ENCODE results near the gene HOMER3. TPM values are rescaled to one million over a fixed set of nuclear protein-coding genes. Genes with fewer than 3 reads are reported as not detected.
"Not testable (repeated sequence)": the region's sequence is repeated elsewhere in the genome, so short reads cannot be mapped to it uniquely, and the experiment has no call there.

Gene HOMER3
- total RNA-seq, 1 experiment from 2014 or later = 104 TPM

DNA sequence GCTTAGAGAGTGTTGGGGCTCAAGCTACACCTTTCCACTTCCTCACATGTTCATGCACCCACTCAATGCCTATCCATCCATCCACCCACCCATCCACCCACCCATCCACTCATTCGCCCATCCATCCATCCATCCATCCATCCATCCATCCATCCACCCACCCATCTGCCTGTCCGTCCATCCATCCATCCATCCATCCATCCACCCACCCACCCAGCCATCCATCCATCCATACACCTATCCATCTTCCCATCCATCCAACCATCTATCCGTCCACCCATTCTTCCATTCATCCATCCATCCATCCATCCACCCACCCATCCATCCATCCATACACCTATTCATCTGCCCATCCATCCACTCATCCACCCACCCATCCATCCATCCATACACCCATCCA lies 13.1 kb upstream of the HOMER3 start:
- DNase-seq (ENCODE audit: low spot score) = no peak

DNA sequence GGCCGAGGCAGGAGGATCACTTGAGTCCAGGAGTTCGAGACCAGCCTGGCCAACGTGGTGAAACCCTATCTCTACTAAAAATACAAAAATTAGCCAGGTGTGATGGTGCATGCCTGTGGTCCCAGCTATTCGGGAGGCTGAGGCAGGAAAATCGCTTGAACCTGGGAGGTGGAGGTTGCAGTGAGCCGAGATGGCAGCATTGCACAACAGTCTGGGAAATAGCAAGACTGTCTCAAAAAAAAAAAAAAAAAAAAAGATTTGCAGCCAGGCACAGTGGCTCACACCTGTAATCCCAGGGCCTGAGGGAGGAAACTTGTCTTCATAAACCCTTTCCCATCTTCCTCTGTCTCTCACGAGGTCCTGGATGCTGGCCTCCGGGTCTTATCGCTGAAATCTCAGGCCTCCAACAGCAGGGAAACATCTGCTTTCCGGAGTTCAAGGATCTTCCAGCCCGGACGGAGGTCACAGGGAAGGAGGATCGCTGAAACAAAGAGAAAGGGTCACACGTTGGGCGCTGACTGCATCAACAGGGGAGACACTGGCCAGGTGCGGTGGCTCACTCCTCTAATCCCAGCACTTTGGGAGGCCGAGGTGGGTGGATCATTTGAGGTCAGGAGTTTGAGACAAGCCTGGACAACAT lies 11.5 kb upstream of the HOMER3 start:
- DNase-seq (ENCODE audit: low spot score) = not testable (repeated sequence)

DNA sequence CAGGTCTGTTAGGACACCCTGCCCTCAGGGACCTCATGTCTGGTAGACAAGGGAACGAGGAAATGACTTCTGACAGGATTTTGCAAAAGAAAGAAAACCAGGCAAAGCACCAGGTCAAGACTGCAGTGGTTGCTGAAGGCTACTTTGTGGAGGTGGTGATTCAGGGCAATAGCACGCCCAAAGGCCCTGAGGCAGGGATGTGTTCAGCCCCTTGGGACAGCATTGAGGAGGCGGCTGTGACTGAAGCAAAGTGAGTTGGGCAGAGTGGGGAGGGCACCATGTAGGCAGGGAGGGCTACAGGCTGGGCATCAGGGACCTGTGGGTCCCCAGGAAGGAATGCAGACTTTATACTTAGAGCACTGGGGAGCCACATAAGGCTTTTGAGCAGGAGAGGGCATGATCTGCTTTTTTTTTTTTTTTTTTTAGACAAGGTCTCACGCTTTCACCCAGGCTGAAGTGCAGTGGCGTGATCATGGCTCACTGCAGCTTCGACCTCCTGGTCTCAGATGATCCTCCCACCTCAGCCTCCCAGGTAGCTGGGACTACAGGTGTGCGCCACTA lies 10.8 kb upstream of the HOMER3 start:
- DNase-seq (ENCODE audit: low spot score) = no peak

DNA sequence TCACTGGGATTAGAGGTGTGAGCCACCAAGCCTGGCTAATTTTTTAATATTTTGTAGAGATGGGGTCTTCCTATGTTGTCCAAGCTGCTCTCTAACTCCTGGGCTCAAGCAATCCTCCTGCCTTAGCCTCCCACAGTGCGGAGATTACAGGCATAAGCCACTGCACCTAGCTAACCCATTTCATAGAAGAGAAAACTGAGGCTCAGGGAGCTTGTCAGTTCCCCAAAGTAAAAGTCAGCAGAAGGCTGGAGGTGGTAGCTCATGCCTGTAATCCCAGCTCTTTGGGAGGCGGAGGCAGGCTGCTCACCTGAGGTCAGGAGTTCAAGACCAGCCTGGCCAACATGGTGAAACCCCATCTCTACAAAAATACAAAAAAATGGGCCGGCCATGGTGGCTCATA lies 8.8 kb upstream of the HOMER3 start:
- no peak for DNase-seq (ENCODE audit: low spot score)

DNA sequence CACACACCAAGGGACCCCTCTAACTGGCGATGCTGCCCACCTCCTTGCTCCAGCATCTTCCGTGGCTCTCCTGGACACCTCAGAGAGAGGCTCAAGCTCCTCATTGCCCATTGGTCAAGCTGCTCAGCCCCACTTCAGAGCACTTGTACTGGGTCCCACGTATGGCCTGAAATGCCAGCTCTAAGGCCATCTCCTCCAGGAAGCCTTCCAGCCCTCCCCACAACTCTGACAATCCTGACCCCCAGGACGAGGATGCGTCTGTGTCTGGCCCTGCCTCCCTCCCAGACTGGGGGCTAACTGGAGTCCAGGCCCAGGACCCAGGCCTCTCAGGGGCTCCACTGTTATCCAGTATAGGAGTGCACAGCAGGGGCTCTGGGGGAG lies 7.9 kb upstream of the HOMER3 start:
- no peak for DNase-seq (ENCODE audit: low spot score)

DNA sequence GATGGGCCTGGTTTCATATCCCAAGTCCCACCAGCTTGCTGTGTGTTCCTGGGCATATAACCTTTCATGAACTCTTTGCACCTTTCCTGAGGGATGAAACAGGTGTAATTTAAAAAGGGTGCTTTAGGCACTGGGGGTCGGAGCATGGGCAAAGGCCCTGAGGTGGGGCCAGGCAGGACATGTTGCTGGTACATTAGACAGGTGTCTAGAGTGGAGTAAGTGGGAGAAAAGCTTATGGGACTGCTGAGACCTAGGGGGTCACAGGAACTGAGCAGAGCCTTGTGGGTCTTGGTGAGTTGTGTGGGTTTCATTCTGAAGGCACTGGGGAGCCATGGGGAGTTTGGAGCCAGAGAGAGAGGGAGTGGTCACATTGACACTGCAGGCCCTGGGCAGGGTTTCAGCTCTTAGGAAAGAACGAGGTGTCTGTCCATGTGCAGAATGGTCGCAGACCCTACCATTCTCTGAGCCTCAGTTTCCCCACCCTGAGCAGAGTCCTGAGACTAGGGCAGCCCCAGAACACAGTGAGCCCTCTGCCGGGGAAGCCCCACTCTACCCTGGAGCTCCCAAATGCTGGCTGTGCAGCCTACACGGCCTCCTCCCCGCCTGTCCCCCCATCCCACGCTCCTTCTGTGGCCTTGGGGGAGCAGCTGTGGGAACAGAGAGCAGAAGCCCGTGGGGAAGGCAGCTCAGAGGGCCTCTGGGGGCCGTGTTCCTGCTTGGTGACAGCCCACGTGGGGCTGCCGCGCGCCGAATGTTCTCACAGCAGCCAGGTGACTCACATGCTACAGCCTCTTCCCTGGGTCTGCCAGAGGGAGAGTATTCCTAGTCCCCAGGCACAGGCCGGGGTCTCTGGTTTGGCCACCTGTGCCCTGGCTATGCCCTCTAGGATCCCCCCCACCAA lies 7.3 kb upstream of the HOMER3 start:
- DNase-seq (ENCODE audit: low spot score) = no peak

DNA sequence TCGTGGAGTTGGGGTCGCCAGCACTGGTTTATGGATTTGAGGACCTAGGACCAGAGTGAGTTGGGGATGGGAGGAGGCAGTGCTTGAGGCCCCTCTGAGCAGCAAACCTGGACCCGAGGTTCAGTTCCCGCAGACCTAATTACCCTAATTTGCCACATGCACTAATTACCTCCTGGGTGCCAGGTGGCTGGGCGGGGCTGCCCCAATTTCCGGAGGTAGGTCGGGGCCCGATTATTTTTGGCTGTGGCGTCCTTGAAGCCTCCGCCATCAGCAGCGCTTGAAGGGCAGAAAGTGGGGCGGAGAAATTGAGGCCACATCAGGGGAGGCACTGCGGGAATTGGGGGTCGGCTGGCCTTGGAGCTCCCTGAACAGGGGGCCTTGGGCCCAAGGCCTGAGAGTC lies 5.9 kb upstream of the HOMER3 start:
- DNase-seq (ENCODE audit: low spot score) = no peak

DNA sequence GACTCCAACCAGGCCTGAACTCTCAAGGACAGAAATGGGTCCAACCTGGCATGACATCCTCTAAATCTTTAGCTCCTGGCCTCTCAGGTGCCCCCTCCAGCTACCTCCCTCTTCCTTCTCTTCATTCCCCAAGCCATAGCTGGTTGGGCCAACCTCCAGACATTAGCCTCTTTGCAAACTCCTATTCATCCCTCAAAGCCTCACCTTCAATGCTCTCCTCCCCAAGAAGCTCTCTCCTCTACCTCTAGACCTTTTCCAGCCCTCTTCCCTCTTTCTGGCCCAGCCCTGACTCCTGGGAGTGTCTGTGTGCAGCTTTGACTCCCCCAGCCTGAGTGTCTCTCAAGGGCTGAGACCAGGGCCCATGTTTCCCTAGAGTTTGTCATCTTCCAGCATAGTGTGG lies 5.3 kb upstream of the HOMER3 start:
- no peak for DNase-seq (ENCODE audit: low spot score)

DNA sequence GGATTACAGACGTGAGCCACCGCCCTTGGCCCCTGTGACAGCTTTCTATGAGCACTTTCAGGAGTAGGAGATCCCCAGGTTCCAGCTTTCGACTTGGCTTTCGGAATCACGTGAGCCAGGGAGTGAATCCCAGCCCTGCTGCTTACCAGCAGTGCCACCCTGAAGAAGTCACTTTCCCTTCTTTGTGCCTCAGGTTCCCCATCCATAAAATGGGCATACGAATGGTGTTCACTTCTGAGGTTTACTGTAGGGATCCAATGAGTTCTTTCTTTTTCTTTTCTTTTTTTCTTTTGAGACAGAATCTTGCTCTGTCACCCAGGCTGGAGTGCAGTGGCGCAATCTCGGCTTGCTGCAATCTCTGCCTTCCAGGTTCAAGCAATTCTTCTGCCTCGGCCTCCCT lies 4.3 kb upstream of the HOMER3 start:
- no peak for DNase-seq (ENCODE audit: low spot score)

DNA sequence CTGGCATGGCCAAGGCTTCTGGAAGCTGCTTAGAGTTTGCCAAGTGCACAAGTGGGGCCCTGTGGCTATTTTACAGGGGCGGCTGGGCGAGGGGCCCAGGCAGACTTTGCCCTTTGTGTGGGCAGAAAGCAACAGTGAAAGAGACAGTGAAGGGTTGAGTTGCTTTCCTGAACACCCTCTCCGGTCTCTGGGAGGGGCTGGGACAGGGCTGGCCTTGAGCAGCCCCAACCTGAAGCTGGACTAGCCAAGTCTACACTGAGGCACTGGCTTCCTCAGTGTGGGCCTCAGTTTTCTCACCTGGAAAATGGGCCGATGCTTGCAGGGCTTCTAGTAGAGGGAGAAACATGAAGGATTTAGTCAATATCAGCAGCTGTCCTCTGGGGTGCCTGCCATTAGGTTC lies 2.4 kb upstream of the HOMER3 start:
- no peak for DNase-seq (ENCODE audit: low spot score)

DNA sequence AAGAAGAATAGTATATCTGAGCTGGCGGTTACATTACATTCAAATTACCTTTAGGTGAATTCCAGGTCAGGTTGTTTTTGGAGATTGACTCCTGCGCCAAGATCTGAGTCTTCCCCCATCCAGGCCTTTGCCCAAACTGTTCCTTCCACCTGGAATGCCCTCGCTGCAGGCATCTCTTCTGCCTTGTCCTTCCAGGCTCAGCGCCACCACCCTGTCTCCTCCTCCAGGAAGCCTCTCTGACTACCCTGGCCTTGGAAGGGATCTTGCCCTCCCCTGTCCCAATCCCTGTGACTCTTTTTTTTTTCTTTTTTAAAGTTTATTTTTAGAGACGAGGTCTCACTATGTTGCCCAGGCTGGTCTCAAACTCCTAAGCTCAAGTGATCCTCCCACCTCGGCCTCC lies 1.7 kb upstream of the HOMER3 start:
- no peak for DNase-seq (ENCODE audit: low spot score)

DNA sequence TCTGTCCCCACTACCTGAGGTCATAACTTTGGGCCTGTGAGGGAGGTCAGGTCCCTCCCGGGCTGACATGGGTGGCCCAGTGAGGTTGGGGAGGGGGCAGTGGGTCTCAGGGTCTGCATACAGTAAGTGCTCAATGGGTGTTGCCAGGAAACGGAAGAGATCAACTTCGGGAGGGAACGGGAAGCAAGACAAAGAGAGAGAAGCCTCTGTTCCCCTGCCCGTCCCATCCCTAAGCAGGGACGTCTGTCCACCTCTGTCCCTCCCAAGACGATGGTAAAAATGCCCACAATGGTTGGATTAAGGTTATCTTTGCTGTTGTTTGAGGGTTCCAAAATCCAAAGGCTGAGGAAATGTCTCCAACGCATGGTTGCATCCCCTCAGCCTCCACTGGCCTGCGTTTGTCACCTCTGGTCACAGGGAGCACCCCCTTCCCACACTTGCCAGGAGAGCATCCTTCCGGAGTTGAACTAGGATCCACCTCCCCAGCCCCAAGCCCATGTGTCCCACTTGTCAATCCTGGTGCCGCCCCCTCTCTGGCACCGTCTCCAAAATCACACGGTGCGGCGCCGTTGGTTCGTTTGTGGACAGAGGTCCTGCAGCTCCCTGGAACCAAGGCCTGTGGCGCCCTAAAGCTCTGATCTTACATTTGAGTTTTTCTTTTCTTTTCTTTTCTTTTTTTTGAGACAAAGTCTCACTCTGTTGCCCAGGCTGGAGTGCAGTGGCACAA lies 774 bp upstream of the HOMER3 start:
- no peak for DNase-seq (ENCODE audit: low spot score)

DNA sequence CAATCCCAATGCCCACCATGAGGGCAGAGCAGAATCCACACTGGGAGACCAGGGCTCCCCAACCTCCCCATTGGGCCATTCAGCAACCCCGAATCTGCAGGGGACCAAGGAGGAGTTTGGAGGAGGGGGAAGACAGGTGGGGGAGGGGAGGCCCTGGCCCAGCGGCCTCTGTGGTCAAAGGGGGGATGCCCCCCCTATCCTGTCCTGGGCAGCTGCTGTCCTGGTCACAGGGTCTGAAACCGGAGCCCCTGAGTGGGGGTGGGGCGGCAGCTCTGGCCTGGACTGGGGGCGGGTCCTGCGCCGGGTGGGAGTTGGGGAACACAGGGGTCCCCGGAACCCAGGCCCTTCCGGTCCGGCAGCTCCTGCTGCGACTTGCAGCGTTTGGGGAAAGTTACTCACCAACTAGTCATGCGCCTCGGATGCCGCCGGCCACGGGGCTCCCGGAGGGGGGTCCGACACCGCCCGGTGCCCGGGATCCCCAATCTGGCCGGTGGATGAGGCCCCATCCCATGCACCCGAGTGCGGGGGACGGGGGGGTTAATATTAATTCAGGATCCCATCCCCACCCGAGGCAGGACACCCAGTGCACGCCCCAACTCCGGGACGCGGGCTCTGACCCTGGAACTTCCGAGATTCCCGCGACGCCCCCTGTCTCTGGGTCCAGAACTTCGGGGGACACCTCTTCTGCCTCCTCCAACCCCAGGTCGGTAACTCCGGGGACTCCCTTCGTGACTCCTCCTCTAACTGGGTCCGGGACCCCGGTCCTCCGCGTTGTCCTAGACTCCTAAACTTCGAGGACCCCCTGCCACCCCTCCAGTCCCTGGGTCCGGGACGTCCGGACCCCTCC lies 872 bp downstream of the HOMER3 start:
- DNase-seq (ENCODE audit: low spot score) = peak; percentile 59

DNA sequence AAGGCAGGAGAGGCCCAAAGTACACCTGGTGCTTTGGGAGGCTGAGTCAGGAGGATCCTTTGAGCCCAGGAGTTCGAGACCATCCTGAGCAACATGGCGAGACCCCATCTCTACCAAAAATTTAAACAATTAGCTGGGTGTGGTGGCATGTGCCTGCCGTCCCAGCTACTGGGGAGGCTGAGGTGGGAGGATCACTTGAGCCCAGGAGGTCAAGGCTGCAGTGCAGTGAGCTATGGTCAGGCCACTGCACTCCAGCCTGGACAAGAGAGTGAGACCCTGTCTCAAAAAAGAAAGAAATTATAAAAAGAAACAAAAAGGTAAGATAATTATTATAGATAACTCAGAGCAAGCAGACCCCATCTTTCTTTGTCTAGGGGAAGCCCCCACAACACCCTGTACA lies 1.9 kb downstream of the HOMER3 start:
- DNase-seq (ENCODE audit: low spot score) = no peak

DNA sequence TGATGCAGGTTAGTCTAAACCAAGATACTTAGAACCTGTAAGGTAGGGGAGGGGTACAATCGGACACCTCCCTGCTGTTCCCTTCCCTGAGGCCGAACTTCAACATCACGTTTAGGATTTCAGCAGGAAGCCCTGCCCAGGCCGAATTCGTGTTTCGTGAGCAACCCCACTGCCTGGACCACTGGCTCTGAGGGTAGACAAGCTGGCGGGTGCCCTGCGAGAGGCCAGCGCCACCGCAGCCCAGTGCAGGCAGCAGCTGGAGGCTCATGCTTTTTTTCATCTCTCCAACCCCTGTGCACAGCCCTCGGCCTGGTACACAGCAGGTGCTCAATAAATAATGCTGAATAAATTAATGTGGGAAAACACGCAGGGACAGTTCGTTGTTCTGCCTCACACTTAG lies 7.7 kb downstream of the HOMER3 start:
- no peak for DNase-seq (ENCODE audit: low spot score)

DNA sequence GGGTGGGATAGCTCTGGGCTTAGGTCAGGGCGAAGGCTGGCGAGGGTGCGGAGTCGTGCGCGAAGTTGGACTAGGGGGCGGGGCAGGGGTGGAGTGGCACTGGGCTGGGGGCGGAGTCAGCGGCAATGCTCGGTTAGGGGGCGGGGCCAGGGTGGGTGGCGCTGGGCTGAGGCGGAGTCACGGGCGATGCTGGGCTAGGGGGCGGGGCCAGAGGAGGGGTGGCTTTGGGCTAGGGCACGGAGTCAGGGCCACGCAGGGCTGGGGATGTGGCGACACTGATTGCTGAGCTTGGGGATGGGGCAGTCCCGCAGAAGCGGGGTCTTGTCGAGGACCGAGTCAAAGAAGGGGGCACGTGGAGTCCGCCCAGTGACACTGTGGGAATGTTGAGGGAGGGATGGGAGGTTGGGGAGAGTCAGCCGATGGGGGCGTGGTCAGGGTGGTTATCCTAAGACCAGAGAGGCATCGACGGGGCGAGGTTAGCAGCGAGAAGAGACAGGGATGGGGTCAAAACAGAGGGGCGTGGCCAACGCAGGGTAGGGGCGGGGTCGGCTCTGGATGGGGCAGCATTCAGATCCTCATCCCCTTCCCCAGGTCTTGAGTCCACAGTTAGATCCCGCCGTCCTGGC lies 8.7 kb downstream of the HOMER3 start:
- peak; percentile 41 for DNase-seq (ENCODE audit: low spot score)

DNA sequence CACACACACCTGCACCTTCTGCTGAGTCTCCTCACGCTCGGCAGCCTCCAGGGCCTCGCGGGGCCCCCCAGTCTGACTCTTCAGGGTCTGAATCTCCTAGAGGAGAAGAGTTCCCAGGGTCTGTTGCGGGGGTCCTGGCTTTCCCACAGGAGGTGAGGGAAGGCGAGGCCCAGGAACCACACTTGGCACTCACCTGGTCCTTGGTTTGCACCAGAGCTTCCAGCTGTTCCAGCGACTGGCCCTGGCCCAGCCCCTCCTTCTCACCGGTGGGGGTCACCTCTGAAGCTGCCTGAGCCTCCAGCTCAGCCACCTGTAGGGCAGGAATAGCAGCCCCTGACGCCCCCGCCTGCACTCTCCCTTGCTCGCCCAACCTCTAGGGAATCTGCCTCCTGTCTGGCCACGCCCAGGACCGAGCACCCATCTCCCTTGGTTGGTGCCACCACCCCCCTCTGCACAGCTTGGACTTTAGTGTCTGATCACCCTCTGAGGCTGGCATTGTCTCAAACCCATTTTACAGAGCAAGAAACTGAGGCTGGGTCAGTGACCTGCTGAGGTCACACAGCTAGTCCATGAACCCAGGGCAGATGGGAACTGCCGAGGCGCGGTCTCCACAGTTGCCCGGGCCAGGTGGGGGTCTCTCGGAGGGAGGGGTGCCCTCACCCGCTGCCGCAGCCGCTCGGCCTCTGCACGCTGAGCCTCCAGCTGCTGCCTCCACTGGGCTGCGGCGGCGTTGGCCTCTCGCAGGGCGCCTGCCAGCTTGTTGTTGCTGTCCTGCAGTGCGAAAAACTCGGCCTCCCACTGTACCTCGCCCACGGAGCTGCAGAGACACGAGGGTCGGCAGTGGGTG lies 9.5 kb downstream of the HOMER3 start:
- no peak for DNase-seq (ENCODE audit: low spot score)

DNA sequence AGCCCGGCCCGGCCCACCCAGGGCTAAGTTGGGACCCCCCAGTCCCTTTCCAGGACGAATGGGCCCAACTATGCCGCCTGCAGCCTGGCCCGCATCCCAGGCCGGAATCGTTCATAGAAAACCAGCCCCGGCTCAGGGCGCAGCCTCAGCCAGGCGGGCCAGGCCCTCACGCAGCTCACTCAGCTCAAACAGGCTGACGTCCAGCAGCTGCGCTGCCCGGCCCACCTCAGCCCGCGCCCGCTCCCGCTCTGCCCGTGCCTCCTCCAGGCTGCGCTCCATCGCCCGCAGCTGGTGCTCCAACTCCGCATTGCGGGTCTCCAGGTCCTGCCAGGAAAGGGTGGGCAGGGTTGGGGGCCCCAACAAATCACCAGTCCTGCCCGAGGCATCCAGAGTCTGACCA lies 11.7 kb downstream of the HOMER3 start:
- DNase-seq (ENCODE audit: low spot score) = no peak

DNA sequence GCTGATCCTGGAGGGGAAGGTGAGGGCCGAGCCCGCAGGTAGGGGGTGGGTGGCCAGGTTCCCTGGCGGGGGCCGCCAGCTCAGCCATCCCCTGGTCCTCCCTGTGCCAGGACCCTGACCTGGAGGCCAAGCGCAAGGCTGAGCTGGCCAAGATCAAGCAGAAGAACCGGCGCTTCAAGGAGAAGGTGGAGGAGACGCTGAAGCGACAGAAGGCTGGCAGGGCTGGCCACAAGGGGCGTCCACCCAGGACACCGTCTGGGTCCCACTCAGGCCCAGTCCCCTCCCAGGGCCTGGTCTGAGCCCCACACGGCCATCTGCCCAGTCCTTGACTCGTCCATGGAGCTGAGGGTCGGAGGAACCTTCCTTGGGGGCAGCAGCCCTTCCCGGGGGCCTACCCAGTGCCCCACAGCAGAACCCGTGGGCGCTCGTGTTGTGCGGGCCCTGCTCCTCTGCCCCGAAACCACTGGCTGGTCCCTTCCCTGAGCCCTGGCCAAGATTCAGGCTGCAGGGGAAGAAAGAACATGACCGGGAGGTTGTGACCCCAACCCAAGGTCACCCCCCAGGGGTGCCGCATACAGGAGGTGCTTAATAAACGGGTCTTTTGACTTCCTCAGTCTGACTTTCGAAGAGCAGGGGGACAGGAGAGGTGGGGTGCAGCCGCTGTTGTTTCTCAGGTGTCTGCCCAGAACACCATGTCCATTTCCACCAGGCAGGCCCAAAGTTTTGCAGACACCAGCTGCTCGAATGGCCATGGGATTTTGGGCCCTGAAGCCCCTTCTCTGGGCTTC lies 12.8 kb downstream of the HOMER3 start:
- no peak for DNase-seq (ENCODE audit: low spot score)
